WTC11 (cell line): ENCODE results near the gene ITGA3.

ENCODE experiments used
- FOXJ3 ChIP-seq: sonication (generic); formaldehyde crosslinking; IDR thresholded peaks from 2 replicates; pipeline ENCODE4 v1.9.0; 2021; ENCODE audit warnings: missing genetic modification reagents, mild to moderate bottlenecking, borderline replicate concordance
- NR1H2 ChIP-seq: sonication (generic); formaldehyde crosslinking; IDR thresholded peaks from 2 replicates; pipeline ENCODE4 v1.9.0; 2021; ENCODE audit warnings: mild to moderate bottlenecking, moderate library complexity, missing genetic modification reagents
- SMAD3 ChIP-seq: sonication (generic); formaldehyde crosslinking; IDR thresholded peaks from 2 replicates; pipeline ENCODE4 v1.8.0; 2022; ENCODE audit warnings: missing genetic modification reagents, mild to moderate bottlenecking, borderline replicate concordance
- SP1 ChIP-seq: sonication (generic); formaldehyde crosslinking; conservative IDR thresholded peaks from 2 replicates; pipeline ENCODE4 v1.8.1; 2022; ENCODE audit warnings: missing genetic modification reagents
- ZNF121 ChIP-seq: sonication (generic); formaldehyde crosslinking; IDR thresholded peaks from 2 replicates; pipeline ENCODE4 v1.8.0; 2023; ENCODE audit warnings: missing genetic modification reagents
- ZNF232 ChIP-seq: sonication (generic); formaldehyde crosslinking; IDR thresholded peaks from 2 replicates; pipeline ENCODE4 v1.8.0; 2022; ENCODE audit warnings: mild to moderate bottlenecking, missing genetic modification reagents
- ZNF396 ChIP-seq: fragments of 250-450 bp; sonication (Bioruptor Pico); IDR thresholded peaks from 2 replicates; pipeline ENCODE4 v1.8.0; 2021; ENCODE audit warnings: mild to moderate bottlenecking, moderate library complexity, borderline replicate concordance
- TF ChIP-seq, protein P1 (sequence below): fragments of 200-600 bp; IDR thresholded peaks from 2 replicates; pipeline ENCODE4 v1.8.0; 2022; ENCODE audit warnings: antibody characterized with exemption
- TF ChIP-seq, protein P2 (sequence below): sonication (generic); formaldehyde crosslinking; conservative IDR thresholded peaks from 2 replicates; pipeline ENCODE4 v1.8.1; 2022; ENCODE audit warnings: mild to moderate bottlenecking, missing genetic modification reagents
- TF ChIP-seq, protein P3 (sequence below): fragments of 250-450 bp; sonication (Bioruptor Pico); conservative IDR thresholded peaks from 2 replicates; pipeline ENCODE4 v1.9.0; 2021; ENCODE audit warnings: mild to moderate bottlenecking

DNA sequence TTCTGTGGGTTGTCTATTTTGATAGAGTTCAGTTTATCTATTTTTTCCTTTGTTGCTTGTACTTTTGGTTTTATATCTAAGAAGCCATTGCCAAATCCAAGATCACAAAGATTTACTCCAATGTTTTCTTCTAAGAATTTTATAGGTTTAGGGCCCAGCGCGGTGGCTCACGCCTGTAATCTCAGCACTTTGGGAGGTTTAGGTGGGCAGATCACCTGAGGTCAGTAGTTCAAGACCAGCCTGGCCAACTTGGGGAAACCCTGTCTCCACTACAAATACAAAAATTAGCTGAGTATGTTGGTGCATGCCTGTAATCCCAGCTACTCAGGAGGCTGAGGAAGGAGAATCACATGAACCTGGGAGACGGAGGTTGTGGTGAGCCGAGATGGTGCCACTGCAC, 13.7 kb upstream of the ITGA3 start:
- TF ChIP-seq ZNF121 (CRISPR knock-in tag) (no peak), FOXJ3 (CRISPR knock-in tag) (no peak), SP1 (no peak), NR1H2 (no peak), ZNF396 (no peak), ZNF232 (CRISPR knock-in tag) (no peak), SMAD3 (CRISPR knock-in tag) (no peak)
- TF ChIP-seq, protein P1, sequence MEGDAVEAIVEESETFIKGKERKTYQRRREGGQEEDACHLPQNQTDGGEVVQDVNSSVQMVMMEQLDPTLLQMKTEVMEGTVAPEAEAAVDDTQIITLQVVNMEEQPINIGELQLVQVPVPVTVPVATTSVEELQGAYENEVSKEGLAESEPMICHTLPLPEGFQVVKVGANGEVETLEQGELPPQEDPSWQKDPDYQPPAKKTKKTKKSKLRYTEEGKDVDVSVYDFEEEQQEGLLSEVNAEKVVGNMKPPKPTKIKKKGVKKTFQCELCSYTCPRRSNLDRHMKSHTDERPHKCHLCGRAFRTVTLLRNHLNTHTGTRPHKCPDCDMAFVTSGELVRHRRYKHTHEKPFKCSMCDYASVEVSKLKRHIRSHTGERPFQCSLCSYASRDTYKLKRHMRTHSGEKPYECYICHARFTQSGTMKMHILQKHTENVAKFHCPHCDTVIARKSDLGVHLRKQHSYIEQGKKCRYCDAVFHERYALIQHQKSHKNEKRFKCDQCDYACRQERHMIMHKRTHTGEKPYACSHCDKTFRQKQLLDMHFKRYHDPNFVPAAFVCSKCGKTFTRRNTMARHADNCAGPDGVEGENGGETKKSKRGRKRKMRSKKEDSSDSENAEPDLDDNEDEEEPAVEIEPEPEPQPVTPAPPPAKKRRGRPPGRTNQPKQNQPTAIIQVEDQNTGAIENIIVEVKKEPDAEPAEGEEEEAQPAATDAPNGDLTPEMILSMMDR = no peak
- TF ChIP-seq, protein P2, sequence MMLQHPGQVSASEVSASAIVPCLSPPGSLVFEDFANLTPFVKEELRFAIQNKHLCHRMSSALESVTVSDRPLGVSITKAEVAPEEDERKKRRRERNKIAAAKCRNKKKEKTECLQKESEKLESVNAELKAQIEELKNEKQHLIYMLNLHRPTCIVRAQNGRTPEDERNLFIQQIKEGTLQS (CRISPR knock-in tag) = no peak
- TF ChIP-seq, protein P3, sequence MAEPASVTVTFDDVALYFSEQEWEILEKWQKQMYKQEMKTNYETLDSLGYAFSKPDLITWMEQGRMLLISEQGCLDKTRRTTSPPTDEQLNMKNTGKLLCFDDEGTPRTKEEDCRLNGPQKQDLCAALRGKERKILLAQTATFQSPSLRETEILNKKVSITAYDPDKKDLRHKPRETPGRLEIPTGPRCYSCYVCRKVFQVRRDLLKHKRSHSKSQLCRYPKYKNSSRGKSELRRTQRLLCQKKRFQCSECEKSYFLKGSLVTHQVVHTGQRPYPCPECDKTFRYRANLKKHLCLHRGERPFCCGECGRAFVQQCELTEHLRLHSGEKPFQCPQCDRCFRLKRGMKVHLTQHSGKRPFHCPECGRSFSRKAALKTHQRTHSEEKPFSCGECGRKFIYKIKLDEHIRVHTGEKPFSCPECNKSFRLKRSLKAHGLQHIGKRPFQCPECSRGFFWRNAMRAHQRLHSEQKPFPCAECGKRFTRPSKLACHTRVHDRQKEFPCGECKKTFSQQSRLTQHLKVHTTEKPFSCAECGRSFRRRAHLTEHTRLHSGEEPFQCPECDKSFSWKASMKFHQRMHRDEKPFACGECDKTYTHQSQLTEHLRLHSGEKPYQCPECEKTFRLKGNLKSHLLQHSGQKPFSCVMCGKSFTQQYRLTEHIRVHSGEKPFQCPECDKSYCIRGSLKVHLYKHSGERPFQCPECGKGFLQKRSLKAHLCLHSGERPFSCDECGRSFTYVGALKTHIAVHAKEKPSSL (CRISPR knock-in tag) = no peak
